Stromal cell of bone marrow (primary cell): ENCODE data around the gene POLR2E.

Source experiments
- DNase-seq: peaks from one replicate; pipeline ENCODE4 v3.0.0-alpha.2; 2012; ENCODE audit warnings: low read depth

Gene POLR2E

DNA sequence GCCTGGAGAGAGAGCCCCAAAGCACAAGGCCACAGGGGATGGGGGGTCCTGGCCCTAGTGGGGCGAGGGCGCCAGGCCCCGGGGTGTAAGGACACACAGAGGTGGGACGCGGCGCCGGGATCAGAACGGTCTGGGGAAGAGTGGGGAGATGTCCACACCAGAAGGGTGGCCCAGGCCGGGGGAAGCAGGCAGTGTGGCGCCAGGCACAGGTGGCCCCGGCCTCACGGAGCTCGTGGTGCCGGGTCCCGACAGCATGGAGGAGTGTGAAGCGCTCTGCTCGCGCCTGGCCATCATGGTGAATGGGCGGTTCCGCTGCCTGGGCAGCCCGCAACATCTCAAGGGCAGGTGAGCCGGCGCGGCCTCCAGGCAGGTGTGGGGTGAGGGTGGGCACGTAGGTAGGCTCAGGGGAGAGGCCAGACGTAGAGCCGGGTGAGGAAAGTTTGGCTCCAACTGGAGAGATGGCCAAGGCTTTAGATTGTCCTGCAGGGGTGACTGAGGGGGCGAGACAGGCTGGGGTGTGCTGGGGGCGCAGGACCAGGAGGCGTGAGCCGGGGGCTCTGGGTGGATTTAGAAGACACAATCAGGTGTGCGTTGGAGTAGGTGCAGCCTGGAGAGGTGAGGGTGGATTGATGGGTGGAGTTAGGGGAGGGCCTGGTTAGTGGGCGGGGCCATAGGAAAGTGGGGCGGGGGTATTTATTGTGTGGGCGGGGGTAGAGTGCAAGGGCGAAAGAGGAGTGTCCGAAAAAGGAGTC, 31.1 kb downstream of the POLR2E start:
- DNase-seq, result no peak

DNA sequence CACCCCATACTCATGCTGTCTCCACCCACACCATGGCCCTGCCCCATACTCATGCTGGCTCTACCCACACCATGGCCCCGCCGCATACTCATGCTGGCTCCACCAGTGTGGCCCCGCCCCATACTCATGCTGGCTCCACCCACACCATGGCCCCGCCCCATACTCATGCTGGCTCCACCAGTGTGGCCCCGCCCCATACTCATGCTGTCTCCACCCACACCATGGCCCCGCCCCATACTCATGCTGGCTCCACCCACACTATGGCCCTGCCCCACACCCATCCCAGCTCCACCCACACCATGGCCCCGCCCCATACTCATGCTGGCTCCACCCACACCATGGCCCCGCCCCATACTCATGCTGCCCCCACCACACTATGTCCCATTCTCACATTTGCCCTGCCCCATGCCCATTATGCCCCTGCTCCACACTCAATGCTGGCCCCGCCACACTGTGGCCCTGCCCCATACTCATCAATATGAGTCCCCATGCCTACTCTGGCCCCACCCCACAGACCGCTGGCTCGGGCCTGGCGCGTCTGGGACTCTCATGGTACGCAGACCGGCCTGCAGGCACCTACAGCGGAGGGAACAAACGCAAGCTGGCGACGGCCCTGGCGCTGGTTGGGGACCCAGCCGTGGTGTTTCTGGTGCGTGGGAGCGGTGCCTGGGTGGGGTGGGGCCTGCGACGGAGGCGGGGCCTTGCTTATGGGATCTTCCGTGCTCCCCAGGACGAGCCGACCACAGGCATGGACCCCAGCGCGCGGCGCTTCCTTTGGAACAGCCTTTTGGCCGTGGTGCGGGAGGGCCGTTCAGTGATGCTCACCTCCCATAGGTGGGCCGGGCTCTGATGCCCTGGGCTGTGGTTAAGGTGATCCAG, 31.9 kb downstream of the POLR2E start:
- no peak for DNase-seq

DNA sequence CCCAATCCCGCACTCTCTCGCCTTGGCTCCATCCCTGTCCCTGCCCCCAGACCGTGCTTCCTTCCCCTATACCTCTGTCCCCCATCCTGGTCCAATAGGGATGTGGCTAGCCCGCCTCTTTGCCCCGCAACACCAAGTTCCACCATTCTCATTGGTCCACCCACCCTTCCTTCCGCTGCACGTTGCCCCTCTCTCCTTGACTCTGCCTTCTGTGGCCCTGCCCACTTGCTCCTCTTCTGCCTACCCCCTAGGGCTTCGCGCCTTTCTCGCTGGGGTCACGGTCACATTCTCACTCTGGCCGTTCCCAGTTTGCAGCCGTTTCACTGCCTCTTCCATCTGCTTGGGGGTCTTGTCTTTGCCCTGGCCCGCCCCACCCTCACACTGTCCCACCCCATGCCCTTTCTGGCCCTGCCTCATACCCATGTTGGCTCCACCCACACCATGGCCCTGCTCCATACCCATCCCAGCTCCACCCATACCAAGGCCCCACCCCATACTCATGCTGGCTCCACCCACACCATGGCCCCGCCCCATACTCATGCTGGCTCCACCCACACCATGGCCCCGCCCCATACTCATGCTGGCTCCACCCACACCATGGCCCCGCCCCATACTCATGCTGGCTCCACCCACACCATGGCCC, 32.7 kb downstream of the POLR2E start:
- DNase-seq, result no peak

DNA sequence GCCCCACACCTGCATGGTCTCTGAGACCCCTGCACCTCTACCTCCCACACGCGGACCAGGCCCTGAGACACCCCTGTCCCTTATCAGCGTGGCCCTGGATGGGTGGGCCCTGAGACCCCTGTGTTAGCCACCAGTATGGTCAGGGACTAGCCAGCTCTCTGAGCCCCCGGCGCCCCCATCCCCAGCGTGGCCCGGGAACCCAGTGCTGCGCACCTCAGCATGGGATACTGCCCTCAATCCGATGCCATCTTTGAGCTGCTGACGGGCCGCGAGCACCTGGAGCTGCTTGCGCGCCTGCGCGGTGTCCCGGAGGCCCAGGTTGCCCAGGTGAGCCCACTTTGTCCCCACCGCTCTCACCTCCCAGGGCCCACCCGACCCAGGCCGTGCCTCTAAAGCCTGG, 33.2 kb downstream of the POLR2E start:
- no peak for DNase-seq

DNA sequence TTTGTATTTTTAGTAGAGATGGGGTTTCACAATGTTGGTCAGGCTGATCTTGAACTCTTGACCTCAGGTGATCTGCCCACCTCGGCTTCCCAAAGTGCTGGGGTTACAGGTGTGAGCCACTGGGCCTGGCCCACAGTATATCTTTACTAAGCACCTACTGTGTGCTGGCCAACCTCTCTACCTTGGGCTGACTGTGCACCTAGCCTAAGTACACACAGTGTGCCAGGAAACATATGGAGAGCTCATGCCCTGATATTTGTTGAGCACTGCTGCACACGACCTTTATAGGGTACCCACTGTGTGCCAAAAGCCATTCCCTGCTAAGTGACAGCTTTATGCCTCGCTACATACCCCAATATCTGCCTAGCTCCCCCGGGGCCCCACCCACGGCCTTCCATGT, 34.5 kb downstream of the POLR2E start:
- DNase-seq, result no peak

DNA sequence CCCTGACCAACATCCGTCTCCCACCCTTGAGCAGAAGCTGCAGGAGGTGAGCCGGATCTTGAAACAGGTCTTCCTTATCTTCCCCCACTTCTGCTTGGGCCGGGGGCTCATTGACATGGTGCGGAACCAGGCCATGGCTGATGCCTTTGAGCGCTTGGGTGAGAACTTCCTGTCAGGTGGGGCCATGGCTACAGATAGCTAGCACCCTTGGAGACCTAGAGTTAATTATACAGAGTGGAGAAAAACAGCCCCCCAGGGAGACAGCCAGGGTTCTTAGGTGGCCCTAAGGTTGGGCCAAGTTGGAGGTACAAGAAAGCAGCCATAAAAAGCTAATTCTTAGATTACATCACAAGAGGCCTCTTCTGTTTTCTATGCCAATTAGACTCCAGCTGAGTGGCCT, 37.1 kb downstream of the POLR2E start:
- no peak for DNase-seq

DNA sequence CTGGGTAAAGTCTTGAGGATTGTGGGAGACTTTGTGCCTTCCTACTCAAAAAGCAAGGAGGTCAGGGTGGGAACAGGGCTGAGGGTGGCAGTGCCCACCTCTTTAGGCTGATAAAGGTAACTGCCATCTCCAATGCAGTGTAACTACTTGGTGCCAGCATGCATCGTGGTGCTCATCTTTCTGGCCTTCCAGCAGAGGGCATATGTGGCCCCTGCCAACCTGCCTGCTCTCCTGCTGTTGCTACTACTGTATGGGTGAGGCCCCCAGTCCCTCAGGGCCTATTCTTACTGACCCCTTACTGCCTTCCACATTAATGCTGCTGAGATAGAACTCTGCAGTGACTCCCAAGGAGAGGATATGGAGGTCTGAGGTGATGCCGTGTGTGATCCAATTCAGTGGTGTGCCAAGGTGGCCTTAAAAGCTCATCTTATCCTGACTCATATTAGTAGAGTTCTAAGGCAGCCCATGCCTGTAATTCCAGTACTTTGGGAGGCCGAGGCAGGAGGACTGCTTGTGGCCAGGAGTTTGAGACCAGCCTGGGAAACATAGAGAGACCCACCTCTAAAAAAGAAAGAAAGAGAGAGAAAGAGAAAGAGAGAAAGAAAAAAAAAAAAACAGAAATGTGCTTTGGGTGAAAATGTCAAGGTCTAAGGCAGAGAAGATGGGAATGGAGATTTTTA, 37.9 kb downstream of the POLR2E start:
- DNase-seq, result no peak

DNA sequence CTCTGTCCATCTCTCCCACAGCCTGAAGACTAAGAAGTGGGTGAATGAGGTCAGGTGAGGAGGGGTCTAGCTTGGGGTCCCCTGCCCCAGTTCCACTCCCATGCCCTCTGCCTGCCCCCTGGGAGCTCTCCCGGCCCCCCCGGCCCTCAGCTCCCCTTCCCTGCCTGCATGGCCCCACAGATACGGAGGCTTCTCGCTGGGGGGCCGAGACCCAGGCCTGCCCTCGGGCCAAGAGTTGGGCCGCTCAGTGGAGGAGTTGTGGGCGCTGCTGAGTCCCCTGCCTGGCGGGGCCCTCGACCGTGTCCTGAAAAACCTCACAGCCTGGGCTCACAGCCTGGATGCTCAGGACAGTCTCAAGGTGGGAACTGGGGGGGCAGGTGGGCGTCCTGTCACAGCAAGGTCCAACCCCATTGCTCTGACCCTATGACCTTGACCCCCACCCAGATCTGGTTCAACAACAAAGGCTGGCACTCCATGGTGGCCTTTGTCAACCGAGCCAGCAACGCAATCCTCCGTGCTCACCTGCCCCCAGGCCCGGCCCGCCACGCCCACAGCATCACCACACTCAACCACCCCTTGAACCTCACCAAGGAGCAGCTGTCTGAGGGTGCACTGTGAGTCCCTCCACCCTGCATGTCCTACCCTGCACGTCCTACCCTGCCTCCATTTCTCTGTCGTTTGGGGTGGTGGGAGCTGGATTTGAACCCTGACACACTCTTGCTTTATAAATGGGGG, 39.1 kb downstream of the POLR2E start:
- no peak for DNase-seq

DNA sequence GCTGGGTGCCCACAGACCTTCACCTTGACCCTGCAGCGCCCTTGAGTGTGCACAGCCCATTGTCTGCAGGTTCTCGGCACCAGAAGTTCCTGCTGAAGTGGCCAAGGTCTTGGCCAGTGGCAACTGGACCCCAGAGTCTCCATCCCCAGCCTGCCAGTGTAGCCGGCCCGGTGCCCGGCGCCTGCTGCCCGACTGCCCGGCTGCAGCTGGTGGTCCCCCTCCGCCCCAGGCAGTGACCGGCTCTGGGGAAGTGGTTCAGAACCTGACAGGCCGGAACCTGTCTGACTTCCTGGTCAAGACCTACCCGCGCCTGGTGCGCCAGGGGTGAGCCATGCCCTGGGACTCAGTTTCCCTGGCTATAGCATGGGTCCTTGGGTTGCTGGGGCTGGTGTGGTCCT, 40.1 kb downstream of the POLR2E start:
- no peak for DNase-seq

DNA sequence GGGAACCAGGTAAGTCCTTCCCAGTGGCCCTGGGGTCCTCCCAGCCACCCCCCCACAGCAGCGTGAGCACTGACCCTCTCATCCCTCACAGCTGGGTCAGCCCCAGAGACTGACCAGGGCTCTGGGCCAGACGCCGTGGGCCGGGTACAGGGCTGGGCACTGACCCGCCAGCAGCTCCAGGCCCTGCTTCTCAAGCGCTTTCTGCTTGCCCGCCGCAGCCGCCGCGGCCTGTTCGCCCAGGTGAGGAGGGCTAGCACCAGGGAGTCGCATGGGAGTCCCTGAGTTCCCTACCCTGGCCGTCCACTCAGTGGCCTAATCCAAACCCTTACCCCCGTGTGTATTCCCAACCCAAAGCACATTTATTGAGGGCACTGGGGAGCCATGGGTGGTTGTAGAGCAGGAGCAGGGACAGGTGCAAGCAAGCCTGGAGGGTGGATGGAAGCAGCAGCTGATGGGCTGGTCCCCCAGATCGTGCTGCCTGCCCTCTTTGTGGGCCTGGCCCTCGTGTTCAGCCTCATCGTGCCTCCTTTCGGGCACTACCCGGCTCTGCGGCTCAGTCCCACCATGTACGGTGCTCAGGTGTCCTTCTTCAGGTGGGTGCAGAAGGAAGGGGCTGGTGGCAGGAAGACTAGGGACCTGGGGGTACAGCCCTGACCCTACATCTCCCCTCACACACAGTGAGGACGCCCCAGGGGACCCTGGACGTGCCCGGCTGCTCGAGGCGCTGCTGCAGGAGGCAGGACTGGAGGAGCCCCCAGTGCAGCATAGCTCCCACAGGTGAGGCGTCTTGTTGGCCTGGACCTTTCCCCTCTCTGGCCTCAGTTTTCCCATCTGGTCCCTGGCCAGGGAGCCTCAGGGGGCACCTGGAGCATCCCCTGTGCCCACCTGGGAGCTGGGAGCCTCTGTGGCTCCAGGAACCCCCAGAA, 40.8 kb downstream of the POLR2E start:
- DNase-seq, result no peak

DNA sequence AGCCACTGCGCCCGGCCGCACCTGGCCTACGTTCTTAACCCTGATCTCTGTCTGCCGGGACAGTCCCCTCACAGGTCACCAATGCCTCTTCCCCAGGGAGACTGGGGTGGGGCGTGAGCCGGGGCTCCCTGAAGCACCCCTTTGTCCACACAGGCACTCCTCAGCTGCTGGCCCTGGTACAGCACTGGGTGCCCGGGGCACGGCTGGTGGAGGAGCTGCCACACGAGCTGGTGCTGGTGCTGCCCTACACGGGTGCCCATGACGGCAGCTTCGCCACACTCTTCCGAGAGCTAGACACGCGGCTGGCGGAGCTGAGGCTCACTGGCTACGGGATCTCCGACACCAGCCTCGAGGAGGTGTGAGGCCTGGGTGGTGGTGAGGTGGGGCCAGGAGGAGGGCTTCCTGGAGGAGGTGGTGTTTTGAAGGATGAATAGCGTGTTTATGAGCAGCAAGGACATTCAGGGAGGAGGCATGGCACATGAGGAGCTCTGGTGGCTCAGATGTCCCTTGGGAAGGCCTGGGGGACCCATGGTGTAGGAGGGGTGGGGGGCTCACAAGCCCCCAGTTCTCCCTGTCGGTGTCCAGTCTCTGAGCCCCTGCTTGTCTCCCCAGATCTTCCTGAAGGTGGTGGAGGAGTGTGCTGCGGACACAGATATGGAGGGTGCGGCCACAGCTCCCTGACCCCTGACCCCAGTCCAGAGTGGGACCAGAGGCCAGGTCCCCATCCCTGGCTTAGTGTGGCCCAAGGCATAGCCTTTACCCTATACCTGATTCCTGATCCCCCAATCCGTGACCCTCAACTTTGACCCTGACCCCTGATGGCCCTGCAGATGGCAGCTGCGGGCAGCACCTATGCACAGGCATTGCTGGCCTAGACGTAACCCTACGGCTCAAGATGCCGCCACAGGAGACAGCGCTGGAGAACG, 41.7 kb downstream of the POLR2E start:
- no peak for DNase-seq

DNA sequence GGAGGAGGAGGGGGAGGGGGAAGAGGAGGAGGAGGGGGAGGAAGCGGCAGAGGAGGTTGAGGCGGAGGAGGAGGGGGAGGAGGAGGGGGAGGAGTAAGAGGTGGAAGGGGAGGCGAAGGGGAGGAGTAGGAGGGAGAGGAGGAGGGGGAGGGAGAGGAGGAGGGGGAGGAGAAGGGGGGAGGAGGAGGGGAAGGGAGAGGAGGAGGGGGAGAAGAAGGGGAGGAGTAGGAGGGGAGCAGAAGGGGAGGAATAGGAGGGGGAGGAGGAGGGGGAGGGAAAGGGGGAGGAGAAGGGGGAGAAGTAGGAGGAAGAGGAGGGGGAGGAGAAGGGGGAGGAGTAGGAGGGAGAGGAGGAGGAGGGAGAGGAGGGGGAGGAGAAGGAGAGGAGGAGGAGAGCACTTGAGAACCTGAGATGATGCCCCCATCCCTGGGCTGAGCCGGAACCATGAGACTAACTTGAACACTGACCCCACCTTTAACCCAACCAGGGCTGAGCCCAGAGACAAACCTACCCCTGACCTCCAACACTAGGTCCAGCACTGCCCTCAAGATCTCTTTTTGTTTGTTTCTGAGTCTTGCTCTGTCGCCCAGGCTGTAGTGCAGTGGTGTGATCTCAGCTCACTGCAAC, 42.7 kb downstream of the POLR2E start:
- DNase-seq, result no peak

DNA sequence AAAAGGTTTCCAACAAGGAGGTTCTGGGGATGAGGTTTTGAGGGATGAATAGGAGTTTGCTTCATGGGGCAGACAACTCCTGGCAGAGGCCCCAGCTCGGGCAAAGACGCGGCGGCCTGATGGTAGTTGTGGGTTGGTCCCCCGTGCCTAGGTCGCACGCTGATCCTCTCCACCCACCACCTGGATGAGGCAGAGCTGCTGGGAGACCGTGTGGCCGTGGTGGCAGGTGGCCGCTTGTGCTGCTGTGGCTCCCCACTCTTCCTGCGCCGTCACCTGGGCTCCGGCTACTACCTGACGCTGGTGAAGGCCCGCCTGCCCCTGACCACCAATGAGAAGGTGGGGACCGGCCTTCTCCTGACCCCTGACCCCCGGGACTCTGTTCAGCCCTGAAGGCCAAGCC, 43.4 kb downstream of the POLR2E start:
- no peak for DNase-seq

DNA sequence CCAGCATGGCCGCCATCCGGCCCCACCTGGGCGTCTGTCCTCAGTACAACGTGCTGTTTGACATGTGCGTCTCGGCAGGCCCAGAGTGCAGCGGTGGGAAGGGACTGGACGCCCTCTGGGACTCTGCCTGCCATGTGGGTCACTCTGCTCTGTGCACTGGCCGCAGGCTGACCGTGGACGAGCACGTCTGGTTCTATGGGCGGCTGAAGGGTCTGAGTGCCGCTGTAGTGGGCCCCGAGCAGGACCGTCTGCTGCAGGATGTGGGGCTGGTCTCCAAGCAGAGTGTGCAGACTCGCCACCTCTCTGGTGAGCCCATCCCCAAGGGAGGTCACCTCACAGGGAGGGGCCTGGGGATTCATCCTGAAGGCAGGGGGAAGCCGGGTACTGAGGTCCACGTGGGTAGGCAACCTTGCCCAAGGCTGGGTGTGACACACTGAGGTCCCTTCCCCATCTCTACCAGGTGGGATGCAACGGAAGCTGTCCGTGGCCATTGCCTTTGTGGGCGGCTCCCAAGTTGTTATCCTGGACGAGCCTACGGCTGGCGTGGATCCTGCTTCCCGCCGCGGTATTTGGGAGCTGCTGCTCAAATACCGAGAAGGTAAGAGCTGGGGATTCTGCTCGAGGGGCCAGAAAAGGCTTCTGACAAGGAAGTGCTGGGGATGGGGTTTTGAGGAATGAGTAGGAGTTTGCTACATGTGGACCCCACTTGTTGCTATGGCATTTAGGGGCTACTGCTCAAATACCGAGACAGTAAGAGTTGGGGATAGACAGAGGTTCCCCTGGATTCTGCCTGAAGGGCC, 44.0 kb downstream of the POLR2E start:
- no peak for DNase-seq

DNA sequence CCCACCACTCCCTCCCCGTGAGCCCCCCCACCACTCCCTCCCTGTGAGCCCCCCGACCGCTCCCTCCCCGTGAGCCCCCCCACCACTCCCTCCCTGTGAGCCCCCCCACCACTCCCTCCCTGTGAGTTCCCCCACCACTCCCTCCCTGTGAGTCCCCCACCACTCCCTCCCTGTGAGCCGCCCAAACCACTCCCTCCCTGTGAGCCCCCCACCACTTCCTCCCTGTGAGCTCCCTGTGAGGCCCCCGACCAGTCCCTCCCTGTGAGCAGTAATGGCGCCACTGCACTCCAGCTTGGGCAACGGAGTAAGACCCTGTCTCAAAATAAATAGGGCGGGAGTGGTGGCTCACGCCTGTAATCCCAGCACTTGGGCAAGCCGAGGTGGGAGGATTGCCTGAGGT, 45.4 kb downstream of the POLR2E start:
- DNase-seq, result no peak

DNA sequence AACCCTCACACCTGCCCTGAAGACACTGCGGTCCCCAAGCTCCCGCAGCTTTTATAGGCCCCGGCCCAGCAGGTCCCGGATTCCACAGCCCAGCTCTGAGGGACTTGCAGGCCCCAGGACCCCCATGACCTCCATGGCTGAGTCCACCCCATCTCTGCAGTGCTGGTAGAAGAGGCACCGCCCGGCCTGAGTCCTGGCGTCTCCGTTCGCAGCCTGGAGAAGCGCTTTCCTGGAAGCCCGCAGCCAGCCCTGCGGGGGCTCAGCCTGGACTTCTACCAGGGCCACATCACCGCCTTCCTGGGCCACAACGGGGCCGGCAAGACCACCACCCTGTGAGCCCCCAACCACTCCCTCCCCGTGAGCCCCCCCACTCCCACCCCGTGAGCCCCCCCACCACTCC, 46.1 kb downstream of the POLR2E start:
- DNase-seq, result no peak

DNA sequence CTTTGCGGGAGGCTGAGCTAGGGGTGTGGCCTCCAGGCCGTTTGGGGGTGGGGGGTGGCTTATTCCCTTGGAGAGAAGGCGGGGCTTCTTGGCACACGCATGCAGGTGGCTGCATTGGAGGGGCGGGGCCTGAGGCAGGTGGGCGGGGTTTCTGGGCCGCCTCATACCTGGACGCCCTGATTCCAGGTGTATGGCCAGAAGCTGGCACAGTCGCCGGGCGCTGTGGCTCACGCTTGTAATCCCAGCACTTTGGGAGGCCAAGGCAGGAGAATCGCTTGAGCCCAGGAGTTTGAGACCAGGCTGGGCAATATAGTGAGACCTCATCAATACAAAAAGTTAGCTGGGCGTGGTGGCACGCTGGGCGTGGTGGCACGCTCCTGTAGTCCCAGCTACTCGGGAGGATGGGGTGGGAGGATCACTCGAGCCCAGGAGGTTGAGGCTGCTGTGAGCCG, 47.5 kb downstream of the POLR2E start:
- no peak for DNase-seq
